Heart right ventricle (tissue), 16 donors: ENCODE measurements around the gene XPNPEP1. TPM values are rescaled to one million over a fixed set of nuclear protein-coding genes. Genes with fewer than 3 reads are reported as not detected.

Source experiments
- ATAC-seq, 8 donors: fragments of 200-7000 bp; cut with Tn5 transposase; one replicate each; pipeline ENCODE4 v1.9.1; 2020; ENCODE audit warnings: mild to moderate bottlenecking in 8 of 8, moderate library complexity in 8 of 8, moderate number of reproducible peaks in 1 of 8
- DNase-seq, 2 donors: peaks; one replicate each; pipeline ENCODE4 v3.0.0-alpha.2; 2020
- H3K27ac ChIP-seq, 10 donors: fragments of 200-600 bp; sonication (generic) in 2 of 10; one replicate each; pipeline versions ENCODE4 v1.5.0 to v1.8.0; 2020 to 2022; ENCODE audit warnings: mild to moderate bottlenecking in 3 of 10
- H3K27me3 ChIP-seq, 7 donors: fragments of 200-600 bp; one replicate each; pipeline ENCODE4 v1.8.0; 2021 to 2022; ENCODE audit warnings: mild to moderate bottlenecking in 2 of 7
- H3K36me3 ChIP-seq, 9 donors: fragments of 200-600 bp; sonication (generic) in 1 of 9; one replicate each; pipeline versions ENCODE4 v1.5.0 to v1.8.0; 2020 to 2022; ENCODE audit warnings: mild to moderate bottlenecking in 2 of 9
- H3K4me1 ChIP-seq, 9 donors: fragments of 200-600 bp; sonication (generic) in 1 of 9; one replicate each; pipeline versions ENCODE4 v1.5.0 to v1.8.0; 2020 to 2022; ENCODE audit warnings: mild to moderate bottlenecking in 4 of 9
- H3K4me3 ChIP-seq, 10 donors: fragments of 200-600 bp; sonication (generic) in 2 of 10; one replicate each; pipeline versions ENCODE4 v1.5.0 to v1.8.0; 2020 to 2022; ENCODE audit warnings: mild to moderate bottlenecking in 7 of 10, moderate library complexity in 2 of 10
- H3K9me3 ChIP-seq, 11 donors: fragments of 200-600 bp in 10 of 11; sonication (generic) in 2 of 11; one replicate each; pipeline versions ENCODE4 v1.5.0 to v1.8.0; 2013 to 2022; ENCODE audit warnings: mild to moderate bottlenecking in 2 of 11, control low read depth in 1 of 11, moderate library complexity in 1 of 11
- whole genome bisulfite sequencing, 2 donors: extraction: QIAGEN DNeasy Blood & Tissue Kit; methylation state at CpG; one replicate each; pipeline ENCODE4 v1.1.7; 2013; ENCODE audit warnings: inconsistent platforms in 1 of 2; 5-methylcytosine and 5-hydroxymethylcytosine counted together
- intact Hi-C, 10 donors: fragments of 100-400 bp; cut with DNase I; formaldehyde crosslinking; loops; one replicate each; pipeline versions ENCODE4 v1.11.1 to v1.14.2; 2022
- polyA plus RNA-seq, 2 donors: library from polyadenylated mRNA; stranded (reverse); fragments of 200-250 nt; gene quantifications; one replicate each; pipeline ENCODE4 v1.2.3, GENCODE V29; 2013
- total RNA-seq, 10 donors: library from RNA; stranded (reverse); fragmentation: NEBNext Ultra II Directional in 3 of 10; extraction: Animal tissue kit (Norgen Biotek cat#: 25700) in 3 of 10; gene quantifications; one replicate each; pipeline versions ENCODE4 v1.2.1 to v1.2.4, GENCODE V29; 2021 to 2023
- TF ChIP-seq, protein P1 (sequence below), 9 donors: fragments of 200-600 bp; sonication (generic) in 2 of 9; IDR thresholded peaks; one replicate each; pipeline versions ENCODE4 v1.5.0 to v1.8.0; 2021 to 2022; ENCODE audit warnings: antibody characterized with exemption in 9 of 9, mild to moderate bottlenecking in 5 of 9, moderate library complexity in 1 of 9
- donor health status: Arrhythmogenic right ventricular cardiomyopathy.
- donor health status: ischemic (EF 13 %, LVEDD 7.1; RV severe dilation, severe dysfunction).
- donor health status: healthy with polysubstance abuse.
- donor health status: DM: no; HTN: yes; CAD: no.
- donor health status: DM: no; HTN: no; CAD: no.
- donor health status: ischemic (EF 25% LVEDD 6.9; RV normal size, moderate dysfunction).
- donor health status: ischemic (EF 25% LVEDD 5.7; RV mildly dilated, moderate dysfunction).
- donor health status: healthy.
- donor health status: DM: yes; HTN: yes; CAD: no.
- donor health status: Ischemic cardiomyopathy.
- donor health status: ischemic (EF 35%, LVEDD 5.7; RV mildly dilated, moderate dysfunction).
- donor health status: nonischemic (EF 11% LVEDD 7.7; RV severe dilation, severe dysfunction).
- donor health status: DM: yes; HTN: yes; CAD: no.
- donor health status: PGD.
- donor health status: ischemic (EF 29% LVEDD 5.4; RV normal size, mild dysfunction).
- donor health status: nonischemic (EF 23%, LVEDD 6.1; RV moderate dilation, normal function).

XPNPEP1 gene
- total and polyA plus RNA-seq, 12 donors = 15.9 to 51.6 (median 42.4) TPM

DNA sequence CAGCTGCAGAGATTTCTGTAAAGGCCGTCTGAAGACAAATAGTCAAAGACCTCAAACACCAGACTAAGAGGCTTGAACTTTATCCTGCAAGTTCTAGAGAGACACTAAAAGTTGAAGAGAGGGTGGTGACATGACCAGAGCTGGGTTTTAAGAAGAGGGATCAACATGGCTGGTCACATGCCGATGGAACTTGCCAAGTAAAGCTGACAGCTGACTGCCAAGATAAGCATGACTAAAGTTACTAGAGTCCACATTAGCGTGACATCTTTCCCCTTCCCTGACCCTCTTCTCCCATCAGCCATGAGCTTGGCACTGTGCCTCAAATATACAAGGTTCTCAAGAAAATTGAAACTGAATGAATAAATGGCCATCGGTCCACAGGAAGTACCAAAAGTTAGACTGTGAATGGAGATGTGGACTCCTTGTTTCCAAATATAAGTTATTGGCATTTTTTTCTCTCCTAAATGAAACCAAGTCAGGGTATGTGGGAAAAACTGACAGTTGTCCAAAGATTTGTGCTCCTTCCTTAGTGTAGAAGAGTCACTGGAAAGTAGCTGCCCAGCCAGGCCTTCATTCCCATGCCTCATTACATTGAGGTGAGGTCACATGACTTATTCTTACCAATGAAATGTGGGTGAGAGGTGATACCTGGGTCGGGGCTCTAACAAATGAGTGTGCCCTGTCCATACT, 24.5 kb downstream of the XPNPEP1 start:
- ATAC-seq (peak; percentile 31 to 66 (median 50)), DNase-seq (peak in 1 of 2 donors; percentile 74)
- H3K36me3 ChIP-seq = peaks cover 0 to 7% (median 0%) of the 10 kb centered on the region in 9 donors
- no peaks in the 10 kb centered on the region for H3K9me3 ChIP-seq
- peaks cover 22 to 95% (median 79%) of the 10 kb centered on the region in 9 donors for H3K4me1 ChIP-seq
- H3K4me3 ChIP-seq = no peak overlapping the region
- H3K27me3 ChIP-seq = no peaks in the 10 kb centered on the region
- H3K27ac ChIP-seq = peak overlapping the region; percentile 49 to 86 (median 76)
- intact Hi-C loops = loop anchor here in 3 of 10 donors (5.0 to 10.0 kb wide), 3 partner anchors 78 to 196 kb away; partner anchors contain the start of gene ADD3 (in 1 of the 3)
- 30 to 42% methylated on average over 5 of the region's 5 CpGs for WGBS, 2 donors
- TF ChIP-seq, protein P1, sequence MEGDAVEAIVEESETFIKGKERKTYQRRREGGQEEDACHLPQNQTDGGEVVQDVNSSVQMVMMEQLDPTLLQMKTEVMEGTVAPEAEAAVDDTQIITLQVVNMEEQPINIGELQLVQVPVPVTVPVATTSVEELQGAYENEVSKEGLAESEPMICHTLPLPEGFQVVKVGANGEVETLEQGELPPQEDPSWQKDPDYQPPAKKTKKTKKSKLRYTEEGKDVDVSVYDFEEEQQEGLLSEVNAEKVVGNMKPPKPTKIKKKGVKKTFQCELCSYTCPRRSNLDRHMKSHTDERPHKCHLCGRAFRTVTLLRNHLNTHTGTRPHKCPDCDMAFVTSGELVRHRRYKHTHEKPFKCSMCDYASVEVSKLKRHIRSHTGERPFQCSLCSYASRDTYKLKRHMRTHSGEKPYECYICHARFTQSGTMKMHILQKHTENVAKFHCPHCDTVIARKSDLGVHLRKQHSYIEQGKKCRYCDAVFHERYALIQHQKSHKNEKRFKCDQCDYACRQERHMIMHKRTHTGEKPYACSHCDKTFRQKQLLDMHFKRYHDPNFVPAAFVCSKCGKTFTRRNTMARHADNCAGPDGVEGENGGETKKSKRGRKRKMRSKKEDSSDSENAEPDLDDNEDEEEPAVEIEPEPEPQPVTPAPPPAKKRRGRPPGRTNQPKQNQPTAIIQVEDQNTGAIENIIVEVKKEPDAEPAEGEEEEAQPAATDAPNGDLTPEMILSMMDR (IDR thresholded peaks at IDR 0.05) = no peak

DNA sequence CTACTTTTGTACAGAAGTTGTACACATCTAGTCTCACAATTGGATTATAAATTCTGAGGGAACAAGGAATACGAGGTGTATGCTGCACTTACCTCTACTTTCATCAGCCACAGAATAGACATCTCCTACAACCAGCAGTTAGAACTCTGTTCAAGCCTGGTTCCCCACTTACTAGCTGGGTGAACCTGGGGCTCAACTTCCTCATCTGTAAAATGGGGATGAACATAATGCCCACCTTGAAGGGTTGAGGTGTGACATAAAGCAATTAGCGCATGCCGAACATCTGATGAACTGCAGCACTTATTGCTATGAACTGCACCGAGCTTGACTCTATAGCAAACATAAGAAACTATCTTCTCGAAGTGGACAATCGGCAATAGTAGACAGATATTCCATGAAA, 25.3 kb downstream of the XPNPEP1 start:
- DNase-seq (no peak), ATAC-seq (no peak)
- Histone ChIP-seq H3K27me3 (no peaks in the 10 kb centered on the region), H3K27ac (peak overlapping the region; percentile 49 to 86 (median 76)), H3K4me3 (no peak overlapping the region), H3K9me3 (no peaks in the 10 kb centered on the region), H3K4me1 (peaks cover 21 to 95% (median 80%) of the 10 kb centered on the region in 9 donors), H3K36me3 (peaks cover 0 to 7% (median 0%) of the 10 kb centered on the region in 9 donors)
- WGBS, 2 donors = 98 to 99% methylated on average over 6 of the region's 6 CpGs
- intact Hi-C loops = loop anchor here in 3 of 10 donors (5.0 to 10.0 kb wide), 3 partner anchors 79 to 197 kb away; partner anchors contain the start of gene ADD3 (in 1 of the 3)
- TF ChIP-seq, protein P1 (IDR thresholded peaks at IDR 0.05) = no peak

DNA sequence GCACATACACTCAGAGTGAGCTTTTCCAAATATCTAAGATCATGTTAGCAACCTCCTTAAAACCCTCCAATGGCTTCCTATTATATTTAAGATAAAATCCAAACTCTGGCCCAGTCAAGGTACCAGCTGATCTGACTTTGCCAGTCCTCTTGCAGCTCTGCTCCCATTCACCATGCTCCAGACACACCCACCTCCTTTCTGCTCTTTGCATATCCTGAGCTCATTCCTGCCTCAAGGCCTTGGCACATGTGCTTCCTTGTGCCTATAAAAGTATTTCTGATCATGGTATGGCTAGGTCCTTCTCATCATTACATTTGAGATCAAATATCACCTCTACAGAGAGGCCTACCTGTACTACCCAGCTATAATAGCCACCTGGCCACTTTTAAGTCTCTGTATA, 27.5 kb downstream of the XPNPEP1 start:
- peaks cover 21 to 99% (median 85%) of the 10 kb centered on the region in 9 donors for H3K4me1 ChIP-seq
- H3K9me3 ChIP-seq = no peaks in the 10 kb centered on the region
- peak overlapping the region; percentile 6 to 86 (median 72) for H3K27ac ChIP-seq
- DNase-seq (no peak), ATAC-seq (no peak)
- no peaks in the 10 kb centered on the region for H3K27me3 ChIP-seq
- no peak overlapping the region for H3K4me3 ChIP-seq
- H3K36me3 ChIP-seq = peaks cover 0 to 17% (median 4%) of the 10 kb centered on the region in 9 donors
- TF ChIP-seq, protein P1 (IDR thresholded peaks at IDR 0.05) = no peak
- intact Hi-C loops = loop anchor here in 3 of 10 donors (5.0 to 10.0 kb wide), 3 partner anchors 81 to 199 kb away; partner anchors contain the start of gene ADD3 (in 1 of the 3)

DNA sequence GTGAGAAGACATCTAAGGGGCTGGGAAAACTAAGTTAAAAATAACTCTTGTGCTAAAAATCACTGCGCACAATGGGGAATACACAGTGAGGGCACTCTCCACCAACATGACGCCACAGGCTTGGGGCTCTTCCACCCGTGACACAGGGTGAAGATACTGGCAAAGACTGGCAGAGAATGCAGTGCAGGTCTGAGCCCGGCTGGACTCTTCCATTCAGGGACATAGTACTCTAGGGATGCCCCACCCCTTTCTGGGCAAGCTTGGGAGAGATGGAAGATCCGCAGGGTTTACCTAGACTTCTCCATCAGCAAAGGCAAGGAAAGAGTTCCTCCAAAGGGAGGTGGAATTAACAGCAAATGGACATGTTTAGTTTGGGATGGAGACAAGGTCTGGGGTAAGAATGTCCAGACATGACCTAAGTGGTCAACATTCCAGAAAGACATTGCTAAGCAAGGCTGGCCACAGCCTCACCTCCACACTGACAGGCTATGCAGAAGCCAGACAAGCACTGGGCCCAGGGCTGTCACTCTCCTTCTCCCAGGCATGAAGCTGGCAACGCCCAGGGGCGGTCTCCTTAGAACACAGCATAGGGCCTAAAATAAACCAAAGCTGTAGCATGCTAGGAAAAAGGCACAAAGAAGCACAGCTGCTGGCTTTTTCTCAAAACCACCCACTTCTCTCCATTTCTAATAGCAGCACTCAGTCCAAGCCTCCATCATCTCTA, 28.1 kb downstream of the XPNPEP1 start:
- no peaks in the 10 kb centered on the region for H3K27me3 ChIP-seq
- 29 to 44% methylated on average over 7 of the region's 7 CpGs for WGBS, 2 donors
- ATAC-seq (peak; percentile 56 to 88 (median 74)), DNase-seq (peak; percentile 70 to 71)
- H3K27ac ChIP-seq = peak overlapping the region; percentile 61 to 86 (median 72)
- H3K9me3 ChIP-seq = no peaks in the 10 kb centered on the region
- TF ChIP-seq, protein P1 (IDR thresholded peaks at IDR 0.05) = no peak
- intact Hi-C loops = loop anchor here in 3 of 10 donors (5.0 to 10.0 kb wide), 3 partner anchors 82 to 200 kb away; partner anchors contain the start of gene ADD3 (in 1 of the 3)
- peaks cover 0 to 21% (median 6%) of the 10 kb centered on the region in 9 donors for H3K36me3 ChIP-seq
- H3K4me1 ChIP-seq = peaks cover 21 to 99% (median 83%) of the 10 kb centered on the region in 9 donors
- no peak overlapping the region for H3K4me3 ChIP-seq
